ENCODE measurements around the gene ZBTB37.
"Not testable (repeated sequence)": the region's sequence is repeated elsewhere in the genome, so short reads cannot be mapped to it uniquely, and the experiment has no call there.

ZBTB37 gene

DNA sequence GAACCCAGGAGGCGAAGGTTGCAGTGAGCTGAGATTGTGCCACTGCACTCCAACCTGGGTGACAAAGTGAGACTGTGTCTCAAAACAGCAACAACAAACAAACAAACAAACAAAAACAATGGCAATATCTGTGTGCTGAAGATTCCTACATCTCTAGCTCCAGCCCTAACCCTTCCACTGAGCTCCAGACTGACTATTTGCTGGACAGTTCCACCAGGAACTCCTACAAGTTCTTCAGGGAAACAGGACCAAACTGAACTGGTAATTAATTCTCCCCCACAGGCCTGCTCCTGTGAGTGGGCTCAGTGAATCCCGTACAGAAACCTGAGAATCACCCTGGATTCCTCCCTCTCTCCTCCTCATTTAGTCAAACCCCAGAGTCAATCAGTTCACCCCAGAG is 47.4 kb downstream of the ZBTB37 start:
- no peak for DNase-seq

DNA sequence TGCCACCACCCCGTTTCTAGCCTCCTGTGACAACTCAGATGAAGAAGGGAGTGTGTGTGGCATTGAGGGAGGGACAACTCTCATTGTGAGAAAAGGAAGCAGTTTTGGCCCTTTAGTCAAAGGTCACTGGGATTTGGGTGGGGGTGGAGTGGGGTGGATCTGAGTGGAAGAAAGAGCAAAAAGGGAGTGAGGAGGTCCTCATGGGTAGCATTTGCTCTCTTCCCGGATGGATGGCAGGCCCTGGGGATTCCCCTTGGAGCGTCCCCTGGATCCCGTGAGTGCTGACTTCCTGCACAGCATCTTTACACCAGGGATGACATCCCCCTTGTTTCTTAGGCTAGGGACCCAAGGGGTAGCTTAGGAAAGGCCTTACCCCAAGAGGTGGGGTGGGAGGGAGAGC is 48.5 kb downstream of the ZBTB37 start:
- DNase-seq = no peak

DNA sequence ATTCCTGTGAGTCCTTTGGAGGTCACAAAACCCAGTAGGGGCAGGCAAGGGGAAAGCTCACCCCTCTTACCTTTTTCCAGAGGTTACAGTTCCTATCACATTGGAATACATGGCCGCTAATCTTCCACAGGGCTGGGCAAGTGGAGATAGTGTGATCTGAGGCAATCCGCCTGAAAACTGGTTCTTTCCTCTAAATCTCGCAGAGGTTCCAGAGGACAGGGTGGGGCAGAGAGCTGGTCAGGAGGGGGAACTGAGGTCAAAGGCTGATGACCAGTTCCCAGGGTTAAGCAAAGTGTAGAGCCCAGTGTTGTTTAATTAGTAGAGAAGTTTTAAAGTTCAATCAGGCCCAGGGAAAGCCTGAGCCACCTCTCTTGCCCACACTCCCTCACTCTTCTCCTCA is 49.0 kb downstream of the ZBTB37 start, which contains the start of gene SERPINC1:
TSS of gene SERPINC1 (minus strand) at position 179 of the 400 bp plus-strand sequence. CDS start at position 111, 68 bp downstream.
- DNase-seq = no peak

DNA sequence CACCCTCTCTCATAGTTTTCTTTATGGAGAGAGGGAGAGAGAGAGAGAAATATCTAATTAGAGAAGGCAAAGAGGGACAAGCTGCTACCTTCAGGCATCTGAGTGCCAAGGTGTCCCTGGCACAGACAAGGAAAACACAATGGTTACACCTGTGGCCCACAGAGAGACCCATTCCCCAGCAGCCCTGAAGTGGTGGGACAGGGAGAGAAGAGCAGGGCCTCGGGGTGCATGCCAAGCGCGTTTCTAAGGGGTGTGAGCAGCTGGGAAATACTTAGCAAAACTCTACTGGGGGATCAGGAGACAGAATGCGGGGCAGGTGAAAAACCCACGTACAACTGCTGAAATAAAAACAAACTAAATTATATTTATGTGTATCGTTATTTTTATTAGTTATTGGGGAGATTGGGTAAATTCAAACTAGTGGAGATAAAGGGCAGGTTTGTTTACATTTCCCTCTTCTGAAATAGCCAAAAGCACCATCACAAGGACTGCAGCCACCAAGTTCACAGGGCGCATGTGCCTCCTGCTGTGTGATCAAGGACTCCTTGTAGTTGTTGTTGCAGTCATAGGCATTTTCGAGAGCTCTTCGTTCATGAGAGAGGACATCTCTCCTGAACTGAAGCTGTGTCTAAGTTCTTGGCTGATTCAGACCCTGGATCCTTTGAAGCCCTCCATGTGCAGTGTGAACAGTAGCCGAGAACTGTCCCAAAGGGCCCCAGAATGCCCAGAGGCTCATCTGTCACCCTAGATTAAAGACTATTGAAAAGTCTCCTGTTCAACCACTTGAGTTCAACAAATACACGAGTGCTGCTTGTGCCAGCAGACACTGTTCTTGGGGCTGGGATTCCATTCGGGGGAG is 49.7 kb downstream of the ZBTB37 start:
- DNase-seq = peak; percentile 64

DNA sequence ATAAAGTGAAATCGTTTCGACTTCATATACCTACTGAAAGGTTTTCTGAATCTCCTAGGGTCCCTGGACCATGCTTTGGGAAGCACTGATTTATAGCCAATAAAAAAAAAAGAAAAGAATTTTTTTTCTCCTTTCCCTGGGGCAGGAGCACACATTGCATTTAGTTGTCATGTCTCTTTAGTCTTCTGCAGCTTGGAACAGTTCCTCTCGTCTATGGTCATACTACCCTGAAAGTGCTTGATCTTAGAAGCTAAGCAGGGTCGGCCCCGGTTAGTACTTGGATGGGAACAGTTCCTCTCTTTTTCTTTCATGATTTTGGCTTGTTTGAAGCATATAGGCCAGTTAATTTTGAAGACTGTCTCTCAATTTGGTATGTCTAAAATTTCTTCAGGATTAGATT is 52.7 kb downstream of the ZBTB37 start:
- no peak for DNase-seq

DNA sequence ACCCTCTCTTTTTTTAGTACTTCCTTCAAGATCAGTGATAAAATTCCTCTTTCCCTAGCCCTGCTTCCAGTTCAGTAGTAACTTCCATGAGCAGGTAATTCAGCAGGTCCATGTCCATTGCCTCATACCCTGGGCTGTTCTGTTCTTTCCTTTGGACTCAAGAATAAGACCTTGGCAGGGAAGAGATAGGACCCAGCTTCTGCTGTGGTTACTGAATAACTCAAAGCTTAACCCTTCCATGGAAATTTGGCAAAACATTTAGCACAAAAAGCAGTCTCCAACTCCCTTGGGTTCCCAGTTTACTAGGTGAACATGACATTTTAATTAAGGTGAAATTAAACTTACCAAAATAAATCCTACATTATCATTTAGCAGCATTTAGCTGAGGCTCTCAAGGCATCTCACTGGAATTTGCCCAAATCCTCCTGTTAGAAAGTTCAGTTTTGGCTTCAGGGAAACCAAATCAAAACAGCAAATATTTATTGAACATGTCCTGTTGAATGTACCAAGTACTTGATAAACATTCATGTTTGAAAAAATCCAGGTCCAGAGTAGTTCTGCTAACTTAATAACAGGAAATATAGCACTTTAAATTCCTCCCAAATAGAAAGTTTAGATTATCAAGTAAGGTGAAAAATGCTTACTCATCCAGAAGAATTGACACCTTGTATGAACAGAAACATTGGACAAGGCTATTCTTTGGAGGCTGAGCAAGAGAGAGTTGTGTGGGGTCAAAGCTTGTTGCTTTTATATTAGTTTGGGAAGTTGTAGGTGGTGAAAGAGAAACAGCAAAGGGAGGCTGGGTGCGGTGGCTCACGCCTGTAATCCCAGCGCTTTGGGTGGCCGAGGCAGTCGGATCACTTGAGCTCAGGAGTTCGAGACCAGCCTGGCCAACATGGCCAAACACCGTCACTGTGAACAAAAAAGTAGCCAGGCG is 57.4 kb downstream of the ZBTB37 start:
- no peak for DNase-seq

DNA sequence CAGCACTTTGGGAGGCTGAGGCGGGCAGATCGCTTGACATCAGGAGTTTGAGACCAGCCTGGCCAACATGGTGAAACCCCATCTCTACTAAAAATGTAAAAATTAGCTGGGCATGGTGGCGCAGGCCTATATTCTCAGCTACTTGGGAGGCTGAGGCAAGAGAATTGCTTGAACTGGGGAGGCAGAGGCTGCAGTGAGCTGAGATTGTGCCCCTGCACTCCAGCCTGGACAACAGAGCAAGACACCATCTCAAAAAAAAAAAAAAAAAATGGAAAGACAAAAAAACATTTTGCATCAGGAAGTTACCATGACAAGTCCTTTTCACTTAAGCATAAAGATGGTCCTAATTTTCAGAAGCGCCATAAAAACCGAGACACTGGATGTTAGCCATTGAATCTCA is 62.4 kb downstream of the ZBTB37 start:
- DNase-seq = not testable (repeated sequence)

DNA sequence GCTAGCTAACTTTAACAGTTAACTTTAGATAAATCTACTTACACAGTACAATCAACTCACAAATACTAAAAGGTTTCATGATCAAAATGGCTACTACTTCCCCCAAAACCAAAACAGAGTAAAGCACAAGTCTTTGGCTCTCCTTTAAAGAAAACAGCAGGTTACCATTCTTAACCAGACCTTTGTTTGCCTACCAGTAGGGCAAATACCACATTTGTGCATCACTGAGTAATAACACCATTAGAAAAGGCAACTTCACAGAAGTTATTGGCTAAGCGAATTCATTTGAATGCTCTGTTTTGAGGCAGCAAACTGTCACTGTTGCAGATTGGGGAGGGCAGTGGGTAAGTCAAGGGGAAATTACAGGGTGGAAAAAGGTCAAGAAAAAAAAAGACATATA is 66.3 kb downstream of the ZBTB37 start:
- DNase-seq = no peak

DNA sequence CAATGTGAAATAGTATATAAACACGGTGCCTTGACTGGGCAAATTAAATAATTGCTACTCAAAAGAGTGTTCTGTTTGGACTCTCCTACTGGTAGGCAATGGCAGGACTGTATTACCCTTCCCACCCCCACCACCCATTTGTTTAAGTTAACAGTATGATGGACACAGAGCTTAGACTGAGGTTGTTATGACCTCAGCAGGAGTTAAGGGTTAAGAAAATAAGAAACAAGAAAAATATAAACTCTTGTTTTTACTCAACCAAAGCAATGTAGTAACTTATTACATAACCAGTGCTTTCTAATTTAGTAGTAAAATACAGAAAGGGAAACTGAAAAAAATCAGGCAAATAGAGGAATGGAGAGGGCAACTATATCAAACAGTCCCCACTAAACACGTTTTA is 68.9 kb downstream of the ZBTB37 start:
- no peak for DNase-seq

DNA sequence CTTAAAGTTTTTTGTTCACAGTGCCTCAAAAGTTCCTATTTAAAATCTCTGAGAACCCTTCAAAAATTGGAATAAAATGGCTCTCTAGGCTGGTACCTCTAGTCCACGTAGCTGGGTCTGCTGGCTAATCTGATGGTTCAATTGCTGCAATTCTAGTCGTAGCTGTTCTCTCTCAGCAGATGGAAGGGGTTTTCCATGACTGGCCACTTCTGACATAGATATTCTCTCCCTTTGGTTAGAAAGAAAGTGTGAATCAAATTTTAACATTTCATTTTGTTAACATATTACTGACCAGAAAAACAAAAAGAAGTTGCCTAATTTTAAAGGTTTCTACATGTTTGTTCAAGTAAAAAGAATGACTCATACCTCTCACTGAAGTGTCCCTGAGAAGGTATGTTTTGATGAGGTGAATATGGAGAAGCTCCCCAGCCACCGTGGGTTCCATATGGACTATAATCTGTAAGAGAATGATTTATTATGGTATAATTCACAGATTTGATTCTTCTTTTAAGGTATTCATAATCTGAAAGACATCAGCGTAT is 78.3 kb downstream of the ZBTB37 start:
- no peak for DNase-seq

DNA sequence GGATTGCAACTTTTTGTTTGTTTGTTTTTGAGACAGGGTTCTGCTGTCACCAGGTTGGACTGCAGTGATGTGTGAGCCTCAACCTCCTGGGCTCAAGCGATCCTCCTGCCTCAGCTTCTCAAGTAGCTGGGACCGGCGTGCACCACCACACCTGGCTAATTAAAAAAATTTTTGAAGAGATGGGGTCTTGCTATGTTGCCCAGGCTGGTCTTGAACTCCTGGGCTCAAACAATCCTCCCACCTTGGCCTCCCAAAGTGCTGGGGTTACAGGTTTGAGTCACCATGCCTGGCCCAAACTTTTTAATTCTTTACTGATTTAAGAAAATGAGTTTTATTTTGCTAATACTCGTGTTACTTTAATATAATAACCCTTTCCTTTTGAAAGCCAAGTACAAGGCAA is 80.4 kb downstream of the ZBTB37 start:
- no peak for DNase-seq
